H1 (cell line): ENCODE results near the gene RPL41. TPM values are rescaled to one million over a fixed set of nuclear protein-coding genes. Genes with fewer than 3 reads are reported as not detected.

Experiments
- JUND ChIP-seq: IDR thresholded peaks from 2 replicates; pipeline ENCODE4 v1.6.1; 2011; ENCODE audit warnings: mild to moderate bottlenecking, improper control_type of control experiment, low read length
- polyA plus RNA-seq, 7 experiments: library from polyadenylated mRNA; depleted of rRNA in 3 of 7; stranded (reverse) in 5 of 7; unstranded in 2 of 7; fragments of >200 nt in 5 of 7; fragments of 200-250 nt in 2 of 7; gene quantifications; 1 replicate in 5 of 7; 2 replicates in 1 of 7; 4 replicates in 1 of 7; pipeline versions ENCODE4 v1.2.1 to v1.2.3, GENCODE V29; 2011 to 2013; ENCODE audit warnings: missing spikeins in 2 of 7, mixed read lengths in 2 of 7
- total RNA-seq: library from RNA; stranded (reverse); fragmentation: NEBNext Ultra II Directional; extraction: Animal tissue kit (Norgen Biotek cat#: 25700); gene quantifications from 2 replicates; pipeline ENCODE4 v1.2.1, GENCODE V29; 2021

RPL41 gene
- total and polyA plus RNA-seq, 2 of the 8 experiments (the other 6 are each of a cell fraction or from before 2014, with no cell fraction given) = 4,440 to 16,488 TPM

DNA sequence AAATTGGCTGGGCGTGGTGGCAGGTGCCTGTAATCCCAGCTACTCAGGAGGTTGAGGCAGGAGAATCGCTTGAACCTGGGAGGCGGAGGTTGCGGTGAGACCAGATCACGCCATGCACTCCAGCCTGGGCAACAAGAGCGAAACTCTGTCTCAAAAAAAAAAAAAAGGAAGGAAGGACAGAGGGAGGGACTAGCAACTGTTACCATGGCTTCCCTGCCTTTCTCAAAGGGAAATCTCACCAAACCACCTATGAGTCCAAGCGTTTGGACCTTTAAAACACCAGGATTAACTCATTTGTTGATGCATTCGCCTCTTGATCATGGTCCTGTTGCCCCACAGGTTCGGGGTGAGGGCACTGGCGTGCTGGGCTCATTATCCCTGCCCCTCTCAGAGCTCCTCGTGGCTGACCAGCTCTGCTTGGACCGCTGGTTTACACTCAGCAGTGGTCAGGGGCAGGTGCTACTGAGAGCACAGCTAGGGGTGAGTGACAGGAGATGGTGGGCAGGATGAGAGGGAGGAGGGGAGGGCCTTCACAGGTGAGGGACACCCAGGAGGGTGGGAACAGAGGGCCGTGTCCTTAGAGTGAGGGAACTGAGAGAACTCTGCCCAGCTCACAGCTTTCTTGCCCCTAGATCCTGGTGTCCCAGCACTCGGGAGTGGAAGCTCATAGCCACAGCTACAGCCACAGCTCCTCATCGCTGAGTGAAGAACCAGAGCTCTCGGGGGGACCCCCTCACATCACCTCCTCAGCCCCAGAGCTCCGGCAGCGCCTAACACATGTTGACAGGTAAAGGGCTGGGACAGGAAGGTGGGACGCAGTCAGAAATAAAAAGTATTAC is 25.7 kb downstream of the RPL41 start (continued):
- TF ChIP-seq JUND = no peak
